PC-9 (cell line): Measurements from ENCODE around the gene MATK.

Source experiments
- CTCF ChIP-seq: fragments of 200-600 bp; sonication (generic); conservative IDR thresholded peaks from 2 replicates; pipeline ENCODE4 v1.6.1; 2017; ENCODE audit warnings: mixed run types, antibody characterized with exemption, mild to moderate bottlenecking, moderate library complexity
- EZH2 ChIP-seq: fragments of 200-600 bp; sonication (generic); IDR thresholded peaks from 2 replicates; pipeline ENCODE4 v1.8.0; 2017; ENCODE audit warnings: antibody characterized with exemption, low read depth

GRCh38 chr19:3770136-3770999 lies 15.8 kb downstream of the MATK start:
- TF ChIP-seq CTCF (no peak), EZH2 (no peak)
